Osteocyte (in vitro differentiated cells): ENCODE results near the gene NIPBL. TPM values are rescaled to one million over a fixed set of nuclear protein-coding genes. Genes with fewer than 3 reads are reported as not detected.

ENCODE experiments used
- DNase-seq: peaks from one replicate; pipeline ENCODE4 v3.0.0; 2021; ENCODE audit warnings: mixed read lengths; ENCODE audit not compliant: unreplicated experiment; ENCODE audit errors: extremely low spot score
- H3K27ac Mint-ChIP-seq: one replicate; pipeline ENCODE4 v1.8.0; 2021; ENCODE audit warnings: mild to moderate bottlenecking, mixed read lengths; ENCODE audit not compliant: unreplicated experiment
- H3K27me3 Mint-ChIP-seq: one replicate; pipeline ENCODE4 v1.8.0; 2021; ENCODE audit warnings: mixed read lengths; ENCODE audit not compliant: unreplicated experiment
- H3K36me3 Mint-ChIP-seq: one replicate; pipeline ENCODE4 v1.8.0; 2021; ENCODE audit warnings: mixed read lengths; ENCODE audit not compliant: unreplicated experiment
- H3K4me1 Mint-ChIP-seq: one replicate; pipeline ENCODE4 v1.8.0; 2021; ENCODE audit warnings: mixed read lengths; ENCODE audit not compliant: unreplicated experiment
- H3K4me3 Mint-ChIP-seq: one replicate; pipeline ENCODE4 v1.8.0; 2021; ENCODE audit warnings: mild to moderate bottlenecking, moderate library complexity, mixed read lengths; ENCODE audit not compliant: unreplicated experiment
- H3K9me3 Mint-ChIP-seq: one replicate; pipeline ENCODE4 v1.8.0; 2021; ENCODE audit warnings: mixed read lengths; ENCODE audit not compliant: unreplicated experiment
- CTCF ChIP-seq: fragments of 200-600 bp; sonication (generic); IDR thresholded peaks from 2 replicates; pipeline ENCODE4 v1.5.0; 2021; ENCODE audit warnings: antibody characterized with exemption, mild to moderate bottlenecking, moderate library complexity
- total RNA-seq: library from RNA; stranded (reverse); gene quantifications from 2 replicates; pipeline ENCODE4 v1.2.1, GENCODE V29; 2021

The NIPBL gene
- total RNA-seq, 1 donor from 2014 or later: 52.2 TPM

DNA sequence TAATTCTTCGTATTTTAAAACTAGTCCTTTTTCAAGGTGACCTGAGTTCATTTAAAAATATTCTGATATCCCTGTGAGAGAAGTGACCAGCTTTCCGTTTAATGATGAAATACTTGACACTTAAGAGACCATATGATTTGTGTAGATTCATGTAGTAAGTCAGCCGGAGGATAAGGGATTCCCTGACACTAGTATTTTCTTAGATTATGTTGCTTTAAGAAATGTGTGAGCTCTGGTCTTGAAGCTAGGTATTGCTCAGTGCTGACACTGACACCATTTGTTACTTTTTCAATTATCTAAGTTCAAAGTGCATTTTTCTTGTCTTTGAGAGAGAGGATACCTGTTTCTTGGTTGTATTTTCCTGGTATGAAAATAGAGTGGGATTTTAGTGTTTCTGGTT, 4.2 kb downstream of the NIPBL start:
- peaks cover 37% of the 10 kb centered on the region for H3K4me1 Mint-ChIP-seq
- no peaks in the 10 kb centered on the region for H3K9me3 Mint-ChIP-seq
- H3K27me3 Mint-ChIP-seq: no peaks in the 10 kb centered on the region
- H3K4me3 Mint-ChIP-seq: no peak overlapping the region
- DNase-seq: no peak
- H3K27ac Mint-ChIP-seq: no peak overlapping the region
- peaks cover 3% of the 10 kb centered on the region for H3K36me3 Mint-ChIP-seq
- TF ChIP-seq CTCF: no peak

GRCh38 chr5:36881304-36881703, 4.7 kb downstream of the NIPBL start:
- Mint-ChIP-seq H3K36me3 (peaks cover 3% of the 10 kb centered on the region), H3K4me1 (peaks cover 37% of the 10 kb centered on the region), H3K4me3 (no peak overlapping the region), H3K27me3 (no peaks in the 10 kb centered on the region), H3K9me3 (no peaks in the 10 kb centered on the region), H3K27ac (no peak overlapping the region)
- DNase-seq: no peak
- TF ChIP-seq CTCF: no peak

DNA sequence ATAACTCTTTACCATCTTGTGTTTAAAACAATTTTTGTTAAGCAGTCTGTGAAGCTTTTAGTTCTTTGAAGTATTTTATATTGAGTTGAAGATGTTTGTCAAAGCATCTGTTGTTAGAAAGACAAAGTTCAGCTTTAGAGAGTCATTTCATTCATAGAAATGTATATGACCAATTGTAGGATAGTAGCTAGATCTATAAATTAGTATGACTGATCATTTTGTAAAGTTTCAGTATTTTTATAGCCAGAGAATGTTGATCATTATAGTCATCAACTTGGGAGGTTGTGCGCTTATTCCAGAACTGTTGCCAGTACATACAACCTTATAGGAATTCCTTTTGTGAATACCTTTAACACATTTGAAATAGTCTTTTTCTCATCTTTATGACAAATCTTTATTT, 5.2 kb downstream of the NIPBL start:
- Mint-ChIP-seq H3K4me1 (peaks cover 38% of the 10 kb centered on the region), H3K4me3 (no peak overlapping the region), H3K9me3 (no peaks in the 10 kb centered on the region), H3K27ac (no peak overlapping the region), H3K27me3 (no peaks in the 10 kb centered on the region), H3K36me3 (peaks cover 3% of the 10 kb centered on the region)
- DNase-seq: no peak
- TF ChIP-seq CTCF: no peak

DNA sequence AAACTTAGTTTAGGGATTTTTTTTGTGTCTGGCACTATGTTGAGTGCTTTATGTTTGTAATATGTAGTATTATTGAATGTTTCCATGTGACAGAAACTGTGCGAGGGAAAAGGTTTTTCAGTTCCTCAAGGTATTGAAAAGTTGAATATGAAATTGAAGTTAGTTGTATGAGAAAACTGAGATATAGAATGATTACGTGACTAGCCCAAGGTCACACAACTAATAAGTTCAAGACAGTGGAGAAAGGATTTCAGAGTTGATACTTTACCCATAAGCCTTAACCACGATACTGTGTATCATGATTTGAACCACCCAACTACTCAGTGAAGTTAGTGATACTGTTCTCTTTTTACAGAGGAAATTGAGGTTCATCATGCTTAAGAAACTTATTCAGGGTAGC, 5.7 kb downstream of the NIPBL start:
- Mint-ChIP-seq H3K4me1 (peaks cover 39% of the 10 kb centered on the region), H3K4me3 (no peak overlapping the region)

GRCh38 chr5:36883894-36884462, 7.4 kb downstream of the NIPBL start:
- no peak overlapping the region for H3K4me3 Mint-ChIP-seq
- H3K27ac Mint-ChIP-seq: no peak overlapping the region
- no peak for TF ChIP-seq CTCF
- H3K9me3 Mint-ChIP-seq: no peaks in the 10 kb centered on the region
- peaks cover 35% of the 10 kb centered on the region for H3K4me1 Mint-ChIP-seq
- no peaks in the 10 kb centered on the region for H3K27me3 Mint-ChIP-seq
- H3K36me3 Mint-ChIP-seq: peaks cover 7% of the 10 kb centered on the region
- no peak for DNase-seq

More for the DNA sequence above, 5.7 kb downstream of the NIPBL start:
- no peaks in the 10 kb centered on the region for H3K27me3 Mint-ChIP-seq
- no peak for TF ChIP-seq CTCF
- H3K9me3 Mint-ChIP-seq: no peaks in the 10 kb centered on the region
- peaks cover 3% of the 10 kb centered on the region for H3K36me3 Mint-ChIP-seq
- no peak overlapping the region for H3K27ac Mint-ChIP-seq
- no peak for DNase-seq
